IPS DF 6.9 (cell line): ENCODE results near the gene MAP3K14.

Source experiments
- DNase-seq: peaks from one replicate; pipeline ENCODE4 v3.0.0-alpha.2; 2013; ENCODE audit warnings: low read depth, low spot score
- H3K27ac ChIP-seq: one replicate; pipeline ENCODE4 v1.5.1; 2013; ENCODE audit warnings: low read length, control low read depth
- H3K27me3 ChIP-seq: 2 replicates; pipeline ENCODE4 v1.6.1; 2013; ENCODE audit warnings: mild to moderate bottlenecking, low read length; ENCODE audit not compliant: control insufficient read depth, insufficient read depth
- H3K36me3 ChIP-seq: 2 replicates; pipeline ENCODE4 v1.6.1; 2013; ENCODE audit warnings: low read length; ENCODE audit not compliant: control insufficient read depth, insufficient read depth
- H3K4me1 ChIP-seq: 2 replicates; pipeline ENCODE4 v1.6.1; 2013; ENCODE audit warnings: low read length; ENCODE audit not compliant: control insufficient read depth, insufficient read depth
- H3K4me3 ChIP-seq: 2 replicates; pipeline ENCODE4 v1.5.1; 2013; ENCODE audit warnings: mild to moderate bottlenecking, low read length
- H3K9me3 ChIP-seq: 2 replicates; pipeline ENCODE4 v1.6.1; 2013; ENCODE audit warnings: low read length, inconsistent platforms; ENCODE audit not compliant: control insufficient read depth, insufficient read depth
- WGBS: extraction: QIAGEN DNeasy Blood & Tissue Kit; methylation state at CpG from one replicate; pipeline ENCODE4 v1.1.7; 2013; ENCODE audit warnings: mixed read lengths, missing lambda C conversion rate; ENCODE audit not compliant: insufficient read length, insufficient coverage; 5-methylcytosine and 5-hydroxymethylcytosine counted together

MAP3K14 gene

DNA sequence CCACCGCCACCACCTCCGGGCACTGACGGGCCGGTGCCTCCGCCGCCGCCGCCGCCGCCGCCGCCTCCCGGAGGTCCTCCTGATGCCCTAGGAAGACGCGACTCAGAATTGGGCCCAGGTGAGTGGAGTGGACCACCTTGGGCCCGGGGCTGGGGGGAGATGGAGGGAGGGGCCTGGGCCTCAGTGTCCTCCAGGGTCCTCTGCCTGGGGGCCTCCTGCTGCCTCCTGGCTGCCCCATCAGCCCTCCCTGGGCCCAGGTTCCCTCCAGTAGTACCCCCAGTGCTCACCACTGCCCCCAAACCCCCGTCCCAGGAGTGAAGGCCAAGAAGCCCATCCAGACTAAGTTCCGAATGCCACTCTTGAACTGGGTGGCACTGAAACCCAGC is 74.8 kb downstream of the MAP3K14 start:
- Histone ChIP-seq H3K4me1 (0 out of 2 replicates have a peak, but pooled peaks cover 5% of the 10 kb centered on the region), H3K36me3 (no peaks in the 10 kb centered on the region), H3K27ac (no peak overlapping the region), H3K9me3 (no peaks in the 10 kb centered on the region), H3K27me3 (no peaks in the 10 kb centered on the region), H3K4me3 (peak overlapping the region; percentile 41; the same call in 1 of the 2 replicates)
- no CpG with 5 or more reads among the region's 18 CpGs for WGBS
- DNase-seq: no peak

DNA sequence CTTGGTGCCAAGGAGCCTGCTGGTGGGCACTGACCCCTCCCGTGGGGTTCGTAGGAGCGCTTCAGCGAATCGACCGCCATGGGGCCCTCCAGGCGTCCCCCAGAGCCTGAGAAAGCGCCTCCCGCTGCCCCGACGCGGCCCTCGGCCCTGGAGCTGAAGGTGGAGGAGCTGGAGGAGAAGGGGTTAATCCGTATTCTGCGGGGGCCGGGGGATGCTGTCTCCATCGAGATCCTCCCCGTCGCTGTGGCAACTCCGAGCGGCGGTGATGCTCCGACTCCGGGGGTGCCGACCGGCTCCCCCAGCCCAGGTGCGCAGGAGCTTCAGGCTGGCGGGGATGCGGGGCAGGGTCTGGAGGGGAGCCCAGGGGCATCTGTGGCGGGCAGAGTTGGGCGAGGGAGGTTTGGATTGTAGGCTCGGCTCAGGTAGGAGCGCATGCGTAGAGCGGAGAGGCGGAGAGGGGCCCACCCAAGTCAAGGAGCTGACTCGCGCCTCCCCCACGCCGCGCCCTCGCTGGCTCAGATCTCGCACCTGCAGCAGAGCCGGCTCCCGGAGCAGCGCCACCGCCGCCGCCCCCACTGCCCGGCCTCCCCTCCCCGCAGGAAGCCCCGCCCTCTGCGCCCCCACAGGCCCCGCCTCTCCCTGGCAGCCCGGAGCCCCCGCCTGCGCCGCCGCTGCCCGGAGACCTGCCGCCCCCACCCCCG is 75.3 kb downstream of the MAP3K14 start:
- no peak for DNase-seq
- Histone ChIP-seq H3K27ac (no peak overlapping the region), H3K4me3 (peak overlapping the region; percentile 41; the same call in 1 of the 2 replicates), H3K36me3 (no peaks in the 10 kb centered on the region), H3K27me3 (no peaks in the 10 kb centered on the region), H3K4me1 (0 out of 2 replicates have a peak, but pooled peaks cover 5% of the 10 kb centered on the region), H3K9me3 (no peaks in the 10 kb centered on the region)
- WGBS: no CpG with 5 or more reads among the region's 62 CpGs

DNA sequence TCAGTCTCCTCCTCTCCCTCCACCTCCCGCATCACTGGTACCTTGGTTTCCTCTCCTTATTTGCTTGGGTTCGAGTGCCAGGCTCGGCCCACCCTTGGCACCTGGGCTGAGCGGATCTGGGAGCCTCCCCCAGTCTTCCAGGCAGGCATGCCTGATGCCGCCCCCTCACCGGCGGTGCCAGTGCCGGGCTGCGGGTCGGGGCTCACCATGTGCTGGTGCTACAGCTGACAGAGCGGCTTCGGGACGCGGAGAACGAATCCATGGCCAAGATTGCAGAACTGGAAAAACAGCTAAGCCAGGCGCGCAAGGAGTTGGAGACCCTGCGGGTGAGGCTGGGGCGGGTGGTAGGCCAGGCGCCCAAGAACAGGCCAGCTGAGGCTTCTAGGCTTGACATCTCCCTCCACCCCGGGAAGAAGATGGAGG is 75.9 kb downstream of the MAP3K14 start:
- Histone ChIP-seq H3K4me3 (peak overlapping the region; percentile 41; the same call in 1 of the 2 replicates), H3K4me1 (peaks cover 7% of the 10 kb centered on the region), H3K27me3 (no peaks in the 10 kb centered on the region), H3K9me3 (no peaks in the 10 kb centered on the region), H3K27ac (no peak overlapping the region), H3K36me3 (no peaks in the 10 kb centered on the region)
- no CpG with 5 or more reads among the region's 21 CpGs for WGBS
- no peak for DNase-seq

DNA sequence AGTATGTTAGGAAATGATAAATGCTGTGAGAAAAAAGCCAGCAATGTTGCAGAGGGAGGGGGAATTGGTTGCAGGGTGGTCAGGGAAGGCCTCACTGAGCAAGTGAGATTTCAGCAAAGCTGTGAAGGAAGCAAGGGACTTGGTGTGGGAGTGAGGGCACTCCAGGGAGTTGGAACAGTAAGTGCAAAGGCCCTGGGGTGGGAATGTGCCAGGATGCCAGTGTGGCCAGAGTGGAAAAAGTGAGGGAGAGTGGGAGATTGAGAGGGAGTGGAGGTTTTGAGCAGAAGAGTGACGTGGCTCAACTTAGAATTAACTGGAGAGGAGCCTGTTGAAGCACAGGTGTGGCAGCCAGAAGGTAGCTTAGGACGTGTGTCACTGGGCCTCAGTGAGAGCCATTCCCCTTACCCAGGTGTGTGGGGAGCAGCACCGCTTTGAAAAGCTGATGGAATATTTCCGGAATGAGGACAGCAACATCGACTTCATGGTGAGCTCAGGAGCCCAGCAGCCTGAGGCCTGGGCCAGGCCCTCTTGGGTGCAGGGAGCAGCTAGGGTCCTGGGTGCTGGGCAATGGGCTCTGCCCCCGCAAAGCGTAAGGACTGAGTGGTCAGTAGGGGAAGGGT is 78.6 kb downstream of the MAP3K14 start:
- Histone ChIP-seq H3K27me3 (no peaks in the 10 kb centered on the region), H3K4me1 (peaks cover 7% of the 10 kb centered on the region), H3K36me3 (no peaks in the 10 kb centered on the region), H3K9me3 (no peaks in the 10 kb centered on the region), H3K4me3 (no peak overlapping the region), H3K27ac (no peak overlapping the region)
- WGBS: no CpG with 5 or more reads among the region's 7 CpGs
- DNase-seq: no peak

DNA sequence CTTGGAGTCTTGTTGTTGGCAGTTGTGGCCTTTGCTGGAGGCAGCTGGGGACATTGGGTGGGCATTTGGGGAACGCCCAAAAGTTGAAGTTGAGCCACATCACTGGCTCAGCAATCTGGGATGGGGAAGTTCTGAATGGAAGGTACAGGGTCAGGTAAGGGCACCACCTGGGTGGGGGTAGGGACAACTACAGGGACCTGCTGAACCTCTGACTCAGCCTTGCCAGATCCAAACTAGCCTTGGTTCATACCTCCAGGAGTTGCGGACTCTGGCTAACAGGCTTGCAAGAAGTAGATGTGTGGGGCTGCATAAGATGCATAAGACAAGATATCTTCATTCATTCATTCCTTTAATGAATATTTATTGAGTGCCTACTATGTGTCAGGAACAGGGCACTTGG is 79.1 kb downstream of the MAP3K14 start:
- Histone ChIP-seq H3K9me3 (no peaks in the 10 kb centered on the region), H3K4me3 (no peak overlapping the region), H3K27ac (no peak overlapping the region), H3K4me1 (peaks cover 7% of the 10 kb centered on the region), H3K27me3 (no peaks in the 10 kb centered on the region), H3K36me3 (no peaks in the 10 kb centered on the region)
- no CpG with 5 or more reads among the region's 2 CpGs for WGBS
- DNase-seq: no peak

DNA sequence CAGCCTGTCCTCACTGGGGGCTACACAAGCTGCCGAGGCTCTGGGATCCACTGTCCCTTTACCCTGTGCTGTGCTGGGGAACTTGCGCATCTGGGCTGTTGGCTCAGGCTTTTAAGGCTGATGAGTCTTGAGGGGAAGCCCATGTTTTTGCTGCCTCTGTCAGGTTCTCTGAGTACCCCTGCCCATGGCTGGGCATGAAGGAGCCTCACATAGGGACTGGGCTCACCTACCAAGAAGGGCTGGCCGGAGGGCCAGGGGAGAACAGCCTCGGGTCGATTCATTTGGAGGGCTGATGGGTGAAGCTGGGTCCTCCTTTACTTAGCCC is 80.6 kb downstream of the MAP3K14 start:
- Histone ChIP-seq H3K4me3 (no peak overlapping the region), H3K27ac (no peak overlapping the region)

DNA sequence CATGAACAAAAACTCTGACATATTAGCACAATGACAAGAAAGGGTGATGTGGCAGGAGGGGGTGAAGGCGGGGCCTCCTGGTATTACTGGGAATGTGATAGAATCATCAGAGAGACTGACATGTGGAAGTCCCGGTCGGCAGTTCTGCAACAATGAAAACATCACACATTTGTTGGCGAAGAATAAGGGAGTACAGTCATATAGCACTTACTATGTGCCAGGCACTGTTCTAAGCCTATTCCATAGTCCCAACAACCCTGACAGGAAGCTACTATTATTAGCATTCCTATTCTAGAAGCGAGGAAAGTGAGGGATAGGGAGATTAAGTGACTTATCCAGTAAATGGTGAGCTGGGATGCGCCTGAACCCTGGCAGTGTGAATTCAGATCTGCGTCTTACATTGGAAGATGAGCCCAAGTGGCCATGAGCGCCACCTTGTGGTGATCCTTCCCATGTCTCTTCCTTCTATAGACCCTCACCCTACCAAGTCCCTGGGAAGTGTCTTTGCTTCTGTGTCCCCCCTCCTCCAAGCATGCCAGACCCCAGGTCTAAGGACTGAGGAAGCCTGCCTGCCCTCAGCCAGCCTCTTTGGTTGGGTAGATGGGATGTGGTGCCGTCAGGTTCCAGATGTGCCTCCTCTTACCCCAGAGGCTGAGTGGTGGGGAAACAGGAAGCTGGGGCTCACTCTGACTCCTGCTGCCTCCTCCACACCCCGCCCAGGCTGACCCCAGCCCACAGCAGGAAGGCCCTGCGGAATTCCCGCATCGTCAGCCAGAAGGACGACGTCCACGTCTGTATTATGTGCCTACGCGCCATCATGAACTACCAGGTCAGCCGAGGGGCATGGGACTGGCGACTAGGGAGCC is 81.2 kb downstream of the MAP3K14 start:
- Histone ChIP-seq H3K27ac (no peak overlapping the region), H3K9me3 (no peaks in the 10 kb centered on the region), H3K4me3 (no peak overlapping the region), H3K36me3 (no peaks in the 10 kb centered on the region), H3K4me1 (peaks cover 2% of the 10 kb centered on the region), H3K27me3 (no peaks in the 10 kb centered on the region)
- WGBS: no CpG with 5 or more reads among the region's 20 CpGs
- peak; percentile 94 for DNase-seq

More for the DNA sequence above, 80.6 kb downstream of the MAP3K14 start:
- no peaks in the 10 kb centered on the region for H3K9me3 ChIP-seq
- DNase-seq: no peak
- peaks cover 5% of the 10 kb centered on the region for H3K4me1 ChIP-seq
- no peaks in the 10 kb centered on the region for H3K27me3 ChIP-seq
- H3K36me3 ChIP-seq: no peaks in the 10 kb centered on the region
- no CpG with 5 or more reads among the region's 5 CpGs for WGBS

DNA sequence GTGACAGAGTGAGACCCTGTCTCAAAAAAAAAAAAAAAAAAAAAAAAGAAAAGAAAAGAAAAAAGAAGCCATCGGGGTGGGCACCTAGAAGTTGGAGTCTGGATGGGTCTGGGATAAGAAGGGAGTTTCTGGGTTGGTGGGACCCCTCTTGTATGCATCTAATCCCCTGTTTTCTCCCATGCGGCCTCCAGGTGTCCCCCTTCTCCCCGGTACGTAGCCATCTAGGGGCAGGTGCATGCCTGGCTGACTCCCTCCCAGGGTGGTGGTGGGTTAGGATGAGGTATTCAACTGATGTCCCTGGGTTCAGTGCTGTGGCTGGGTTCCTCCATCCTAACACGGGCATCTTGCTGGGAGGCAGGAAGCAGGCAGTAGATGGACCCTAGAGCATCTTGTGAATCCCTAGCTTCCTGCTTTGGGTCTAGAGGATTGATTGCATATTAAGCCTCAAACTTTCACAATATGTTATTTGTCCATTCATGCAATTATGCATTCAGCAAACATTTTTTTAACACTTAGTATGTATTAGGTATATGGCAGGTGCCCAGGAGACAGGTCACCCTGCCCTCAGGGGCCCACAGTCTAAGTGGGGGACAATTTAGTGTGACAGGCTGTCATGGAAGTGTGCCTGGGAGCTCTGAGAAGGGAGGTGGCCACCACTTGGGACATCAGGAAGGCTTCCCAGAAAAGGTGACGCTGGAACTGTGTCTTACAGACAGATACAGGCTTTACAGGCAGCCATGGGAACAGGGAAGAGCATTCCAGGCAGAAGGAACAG is 82.0 kb downstream of the MAP3K14 start:
- H3K4me1 ChIP-seq: peaks cover 2% of the 10 kb centered on the region
- no peak overlapping the region for H3K4me3 ChIP-seq
- H3K27me3 ChIP-seq: no peaks in the 10 kb centered on the region
- no peak overlapping the region for H3K27ac ChIP-seq
- WGBS: no CpG with 5 or more reads among the region's 6 CpGs
- H3K36me3 ChIP-seq: no peaks in the 10 kb centered on the region
- no peaks in the 10 kb centered on the region for H3K9me3 ChIP-seq
- no peak for DNase-seq

DNA sequence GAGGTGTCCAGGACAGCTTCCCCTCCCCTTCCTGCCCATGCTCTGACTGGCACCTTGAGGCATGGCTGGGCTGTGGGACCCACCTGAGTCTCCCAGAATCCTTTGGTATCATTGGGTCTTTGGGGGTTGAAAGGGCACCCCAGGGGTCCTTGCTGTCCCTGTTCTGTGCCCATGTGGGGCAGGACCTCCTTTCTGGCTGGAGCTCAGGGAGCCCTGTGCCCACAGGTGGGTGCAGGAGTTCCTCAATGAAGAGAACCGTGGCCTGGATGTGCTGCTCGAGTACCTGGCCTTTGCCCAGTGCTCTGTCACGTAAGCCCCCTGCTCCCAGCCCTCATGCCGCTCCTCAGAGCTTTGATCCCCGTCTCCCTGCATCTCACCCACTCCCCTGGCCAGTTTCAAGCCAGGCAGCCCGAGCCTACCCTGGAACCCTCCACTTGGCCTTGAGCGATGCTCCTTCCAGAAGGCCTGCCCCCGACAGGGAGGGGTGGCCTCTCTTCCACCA is 83.3 kb downstream of the MAP3K14 start:
- Histone ChIP-seq H3K4me3 (no peak overlapping the region), H3K4me1 (peaks cover 8% of the 10 kb centered on the region), H3K36me3 (no peaks in the 10 kb centered on the region), H3K27me3 (no peaks in the 10 kb centered on the region), H3K27ac (no peak overlapping the region), H3K9me3 (no peaks in the 10 kb centered on the region)
- no peak for DNase-seq
- WGBS: no CpG with 5 or more reads among the region's 8 CpGs
